Measurements from ENCODE around the gene ABCC4.

ABCC4 gene

GRCh38 chr13:95035311-95036109, 265.7 kb downstream of the ABCC4 start:
- no peak for DNase-seq

- DNase-seq: no peak
Observed at GRCh38 chr13:95033890-95034289, 267.4 kb downstream of the ABCC4 start.

- no peak for DNase-seq
Observed at GRCh38 chr13:95032121-95032520, 269.1 kb downstream of the ABCC4 start.

- DNase-seq: no peak
Observed at GRCh38 chr13:95030821-95031343, 270.4 kb downstream of the ABCC4 start.

- no peak for DNase-seq
Observed at GRCh38 chr13:95027638-95028037, 273.6 kb downstream of the ABCC4 start.

- DNase-seq: no peak
Observed at GRCh38 chr13:95025116-95025515, 276.1 kb downstream of the ABCC4 start.

- no peak for DNase-seq
Observed at GRCh38 chr13:95023405-95023804, 277.8 kb downstream of the ABCC4 start.

GRCh38 chr13:95020298-95020987, 280.8 kb downstream of the ABCC4 start:
- DNase-seq: no peak

GRCh38 chr13:95019886-95020285, 281.4 kb downstream of the ABCC4 start:
- DNase-seq: no peak

GRCh38 chr13:95007322-95007721, 293.9 kb downstream of the ABCC4 start:
- no peak for DNase-seq

- no peak for DNase-seq
Observed at GRCh38 chr13:95005300-95005699, 296.0 kb downstream of the ABCC4 start.

GRCh38 chr13:95003019-95003813, 298.0 kb downstream of the ABCC4 start:
- no peak for DNase-seq

GRCh38 chr13:95002126-95002525, 299.1 kb downstream of the ABCC4 start:
- no peak for DNase-seq

GRCh38 chr13:94999871-95000270, 301.4 kb downstream of the ABCC4 start:
- DNase-seq: no peak

GRCh38 chr13:94997126-94997525, 304.1 kb downstream of the ABCC4 start:
- no peak for DNase-seq

- no peak for DNase-seq
Observed at GRCh38 chr13:94996445-94996844, 304.8 kb downstream of the ABCC4 start.

GRCh38 chr13:94994506-94994905, 306.7 kb downstream of the ABCC4 start:
- no peak for DNase-seq

- no peak for DNase-seq
Observed at GRCh38 chr13:94993616-94994015, 307.6 kb downstream of the ABCC4 start.

GRCh38 chr13:94992036-94992960, 309.0 kb downstream of the ABCC4 start:
- DNase-seq: no peak

GRCh38 chr13:94988654-94989053, 312.6 kb downstream of the ABCC4 start:
- DNase-seq: no peak

- no peak for DNase-seq
Observed at GRCh38 chr13:94987869-94988268, 313.4 kb downstream of the ABCC4 start.

GRCh38 chr13:94987081-94987480, 314.2 kb downstream of the ABCC4 start:
- DNase-seq: no peak
